ENCODE results near the gene DYRK1A. TPM values are rescaled to one million over a fixed set of nuclear protein-coding genes. Genes with fewer than 3 reads are reported as not detected.
"Not testable (repeated sequence)": the region's sequence is repeated elsewhere in the genome, so short reads cannot be mapped to it uniquely, and the experiment has no call there.

The DYRK1A gene
- total and polyA plus RNA-seq, 7 donors: 21.5 to 105 (median 79.9) TPM

DNA sequence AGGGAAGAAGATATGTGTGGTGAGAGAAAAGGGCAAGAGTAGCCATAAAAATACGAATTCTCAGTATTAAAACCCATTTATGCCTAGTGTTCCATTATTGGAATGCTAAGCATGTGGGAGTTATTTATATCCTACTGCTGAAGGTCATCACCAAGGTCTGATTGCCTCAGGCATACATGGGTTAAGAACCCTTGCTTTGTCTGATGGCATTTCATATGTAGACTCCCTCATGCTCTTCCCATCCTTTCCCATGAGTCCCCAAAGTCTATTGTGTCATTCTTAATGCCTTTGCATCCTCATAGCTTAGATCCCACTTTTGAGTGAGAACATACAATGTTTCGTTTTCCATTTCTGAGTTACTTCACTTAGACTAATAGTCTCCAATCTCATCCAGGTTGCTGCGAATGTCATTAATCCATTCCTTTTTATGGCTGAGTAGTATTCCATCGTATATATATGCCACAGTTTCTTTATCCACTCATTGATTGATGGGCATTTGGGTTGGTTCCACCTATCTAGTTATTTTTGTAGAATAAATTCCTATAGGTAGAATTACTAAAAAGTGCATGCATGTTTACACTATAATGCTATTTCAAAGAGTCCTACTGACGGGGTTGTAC, 172.5 kb downstream of the DYRK1A start:
- ATAC-seq: no peak
- TF ChIP-seq, protein P1, sequence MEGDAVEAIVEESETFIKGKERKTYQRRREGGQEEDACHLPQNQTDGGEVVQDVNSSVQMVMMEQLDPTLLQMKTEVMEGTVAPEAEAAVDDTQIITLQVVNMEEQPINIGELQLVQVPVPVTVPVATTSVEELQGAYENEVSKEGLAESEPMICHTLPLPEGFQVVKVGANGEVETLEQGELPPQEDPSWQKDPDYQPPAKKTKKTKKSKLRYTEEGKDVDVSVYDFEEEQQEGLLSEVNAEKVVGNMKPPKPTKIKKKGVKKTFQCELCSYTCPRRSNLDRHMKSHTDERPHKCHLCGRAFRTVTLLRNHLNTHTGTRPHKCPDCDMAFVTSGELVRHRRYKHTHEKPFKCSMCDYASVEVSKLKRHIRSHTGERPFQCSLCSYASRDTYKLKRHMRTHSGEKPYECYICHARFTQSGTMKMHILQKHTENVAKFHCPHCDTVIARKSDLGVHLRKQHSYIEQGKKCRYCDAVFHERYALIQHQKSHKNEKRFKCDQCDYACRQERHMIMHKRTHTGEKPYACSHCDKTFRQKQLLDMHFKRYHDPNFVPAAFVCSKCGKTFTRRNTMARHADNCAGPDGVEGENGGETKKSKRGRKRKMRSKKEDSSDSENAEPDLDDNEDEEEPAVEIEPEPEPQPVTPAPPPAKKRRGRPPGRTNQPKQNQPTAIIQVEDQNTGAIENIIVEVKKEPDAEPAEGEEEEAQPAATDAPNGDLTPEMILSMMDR (IDR thresholded peaks at IDR 0.05): no peak
- H3K27me3 ChIP-seq (ENCODE audit: insufficient read depth in 3 of 3, low read length in 2 of 3): no peaks in the 10 kb centered on the region
- H3K36me3 ChIP-seq (ENCODE audit: insufficient read depth in 1 of 2, low read depth in 1 of 2): no peaks in the 10 kb centered on the region
- intact Hi-C loops (cut with DNase I): no loop called here
- no peak for DNase-seq
- H3K27ac ChIP-seq: no peak overlapping the region
- 72 to 85% (median 81%) methylated on average over 5 of the region's 5 CpGs for WGBS, 3 donors
- H3K4me1 ChIP-seq: no peaks in the 10 kb centered on the region
- H3K9me3 ChIP-seq: peaks cover 12% of the 10 kb centered on the region
- H3K4me3 ChIP-seq: no peak overlapping the region

DNA sequence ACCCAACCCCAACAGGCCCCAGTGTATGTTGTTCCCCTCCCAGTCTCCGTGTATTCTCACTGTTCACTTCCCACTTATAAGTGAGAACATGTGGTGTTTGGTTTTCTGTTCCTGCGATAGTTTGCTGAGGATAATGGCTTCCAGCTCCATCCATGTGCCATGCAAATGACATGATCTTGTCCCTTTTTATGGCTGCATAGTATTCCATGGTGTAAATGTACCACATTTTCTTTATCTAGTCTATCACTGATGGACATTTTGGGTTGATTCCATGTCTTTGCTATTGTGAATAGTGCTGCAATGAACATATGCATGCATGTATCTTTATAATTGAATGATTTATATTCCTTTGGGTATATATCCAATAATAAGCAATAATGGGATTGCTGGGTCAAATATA, 174.6 kb downstream of the DYRK1A start:
- H3K9me3 ChIP-seq; H3K36me3 ChIP-seq (ENCODE audit: insufficient read depth in 1 of 2, low read depth in 1 of 2); ATAC-seq; intact Hi-C loops (cut with DNase I); H3K27me3 ChIP-seq (ENCODE audit: insufficient read depth in 3 of 3, low read length in 2 of 3); H3K27ac ChIP-seq; H3K4me3 ChIP-seq; H3K4me1 ChIP-seq; DNase-seq: not testable (repeated sequence)
- WGBS, 3 donors: 91 to 92% (median 92%) methylated on average over 2 of the region's 2 CpGs

DNA sequence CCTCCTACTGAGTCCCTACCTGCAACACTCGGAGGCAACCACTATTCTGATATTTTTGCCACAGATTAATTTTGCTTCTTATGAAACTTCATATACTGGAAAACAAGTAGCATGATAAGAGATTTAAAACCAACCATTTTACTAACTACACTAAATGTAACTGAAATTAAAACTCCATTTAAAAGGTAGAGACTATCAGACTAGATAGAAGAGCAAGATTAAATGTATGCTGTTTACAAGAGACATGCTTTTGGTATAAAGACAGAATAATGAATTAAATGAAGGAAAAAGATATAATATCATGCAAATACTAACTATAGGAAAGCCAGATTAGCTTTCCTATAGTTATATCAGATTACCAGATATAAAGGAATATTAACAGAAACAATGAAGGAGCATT, 175.9 kb downstream of the DYRK1A start:
- Histone ChIP-seq H3K4me3 (no peak overlapping the region), H3K4me1 (peaks cover 9% of the 10 kb centered on the region), H3K9me3 (peaks cover 9% of the 10 kb centered on the region), H3K27me3 (ENCODE audit: insufficient read depth in 3 of 3, low read length in 2 of 3) (no peaks in the 10 kb centered on the region), H3K27ac (no peak overlapping the region), H3K36me3 (ENCODE audit: insufficient read depth in 1 of 2, low read depth in 1 of 2) (no peaks in the 10 kb centered on the region)
- TF ChIP-seq, protein P1 (IDR thresholded peaks at IDR 0.05): no peak
- 90 to 97% (median 95%) methylated on average over 1 of the region's 1 CpG for WGBS, 3 donors
- ATAC-seq (no peak), DNase-seq (no peak)
- intact Hi-C loops (cut with DNase I): no loop called here

DNA sequence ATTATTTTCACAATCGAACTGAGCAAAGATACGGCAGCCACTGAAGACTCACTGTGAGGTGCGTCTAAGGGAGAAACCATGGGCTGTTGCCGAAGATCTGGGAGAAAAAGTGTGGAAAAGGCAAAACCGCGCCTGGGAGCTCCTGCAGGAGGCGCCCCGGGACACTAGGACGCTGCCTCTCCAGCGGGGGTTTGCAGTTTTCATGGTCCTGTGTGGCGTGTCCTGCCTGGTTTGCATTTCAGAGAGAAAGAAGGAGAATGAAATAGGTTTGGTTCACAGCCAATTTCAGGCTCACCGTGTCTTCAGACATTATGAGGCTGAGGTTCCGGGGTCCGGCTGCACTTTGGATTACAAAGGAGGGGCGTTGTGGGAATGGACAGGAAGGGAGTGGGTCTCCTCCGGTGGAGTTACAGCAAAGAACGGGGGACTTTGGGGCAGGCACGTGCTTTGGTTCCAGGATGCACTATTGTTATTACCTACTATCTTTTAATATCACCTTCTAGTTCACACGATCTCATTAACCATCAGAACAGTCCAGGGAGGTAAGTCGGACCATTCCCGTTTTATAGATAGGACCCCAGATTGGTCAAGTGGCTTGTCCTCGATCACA, 179.8 kb downstream of the DYRK1A start:
- Histone ChIP-seq H3K4me1 (peaks cover 27% of the 10 kb centered on the region), H3K27ac (peak overlapping the region; percentile 17), H3K27me3 (ENCODE audit: insufficient read depth in 3 of 3, low read length in 2 of 3) (no peaks in the 10 kb centered on the region), H3K4me3 (no peak overlapping the region), H3K36me3 (ENCODE audit: insufficient read depth in 1 of 2, low read depth in 1 of 2) (no peaks in the 10 kb centered on the region), H3K9me3 (peaks cover 9% of the 10 kb centered on the region)
- intact Hi-C loops (cut with DNase I): no loop called here
- no peak for DNase-seq
- ATAC-seq: peak in 1 of 4 donors; percentile 23
- TF ChIP-seq, protein P1 (IDR thresholded peaks at IDR 0.05): no peak
- WGBS, 3 donors: 58 to 66% (median 60%) methylated on average over 22 of the region's 22 CpGs

DNA sequence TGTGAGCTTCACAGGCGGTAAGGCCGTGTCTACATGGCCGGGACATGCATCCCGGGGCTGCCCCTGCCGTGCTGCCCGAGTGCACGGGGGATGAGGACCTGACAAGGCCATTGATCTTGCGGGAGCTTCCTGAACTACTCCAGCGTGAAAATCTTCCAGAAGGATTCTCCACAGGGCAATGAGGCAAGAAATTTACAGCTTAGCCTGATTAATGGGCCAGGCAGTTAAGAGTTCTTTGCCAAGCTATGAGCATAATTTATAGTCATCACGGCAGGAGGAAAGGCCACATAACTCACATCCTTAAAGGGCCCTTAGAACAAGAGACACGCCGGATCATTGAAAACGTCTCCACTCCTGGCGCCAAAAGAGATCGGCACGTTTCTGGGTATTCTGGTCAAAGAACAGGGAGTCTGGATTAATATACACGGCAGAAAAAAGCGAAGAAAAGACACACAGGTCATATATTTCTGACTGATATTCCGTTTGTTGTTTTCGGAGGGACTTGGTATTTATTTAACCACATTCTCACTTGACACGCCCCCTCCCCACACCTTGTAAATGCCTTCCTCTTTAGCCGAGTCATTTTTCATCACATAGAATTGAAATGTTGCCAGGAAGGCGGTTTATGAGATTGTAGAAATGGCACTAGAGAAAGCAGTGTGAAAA, 180.5 kb downstream of the DYRK1A start:
- intact Hi-C loops (cut with DNase I): no loop called here

More for the DNA sequence above, 180.5 kb downstream of the DYRK1A start:
- DNase-seq: no peak
- Histone ChIP-seq H3K36me3 (ENCODE audit: insufficient read depth in 1 of 2, low read depth in 1 of 2) (no peaks in the 10 kb centered on the region), H3K27me3 (ENCODE audit: insufficient read depth in 3 of 3, low read length in 2 of 3) (no peaks in the 10 kb centered on the region), H3K27ac (peak overlapping the region; percentile 17), H3K4me3 (no peak overlapping the region), H3K4me1 (peaks cover 31% of the 10 kb centered on the region), H3K9me3 (peaks cover 9% of the 10 kb centered on the region)
- ATAC-seq: peak; percentile 31 to 58 (median 48)
- TF ChIP-seq, protein P1 (IDR thresholded peaks at IDR 0.05): no peak
- 30 to 41% (median 33%) methylated on average over 23 of the region's 23 CpGs for WGBS, 3 donors

Data from psoas muscle (tissue), 8 donors.